Activated CD8-positive, alpha-beta memory T cell treated with anti-CD3 and anti-CD28 coated beads for 4 hours (primary cell): ENCODE data around the gene NUAK2.

Source experiments
- DNase-seq, 2 donors: peaks; one replicate each; pipeline ENCODE4 v3.0.0-alpha.2; 2020; ENCODE audit warnings: low read depth in 2 of 2

Gene NUAK2

DNA sequence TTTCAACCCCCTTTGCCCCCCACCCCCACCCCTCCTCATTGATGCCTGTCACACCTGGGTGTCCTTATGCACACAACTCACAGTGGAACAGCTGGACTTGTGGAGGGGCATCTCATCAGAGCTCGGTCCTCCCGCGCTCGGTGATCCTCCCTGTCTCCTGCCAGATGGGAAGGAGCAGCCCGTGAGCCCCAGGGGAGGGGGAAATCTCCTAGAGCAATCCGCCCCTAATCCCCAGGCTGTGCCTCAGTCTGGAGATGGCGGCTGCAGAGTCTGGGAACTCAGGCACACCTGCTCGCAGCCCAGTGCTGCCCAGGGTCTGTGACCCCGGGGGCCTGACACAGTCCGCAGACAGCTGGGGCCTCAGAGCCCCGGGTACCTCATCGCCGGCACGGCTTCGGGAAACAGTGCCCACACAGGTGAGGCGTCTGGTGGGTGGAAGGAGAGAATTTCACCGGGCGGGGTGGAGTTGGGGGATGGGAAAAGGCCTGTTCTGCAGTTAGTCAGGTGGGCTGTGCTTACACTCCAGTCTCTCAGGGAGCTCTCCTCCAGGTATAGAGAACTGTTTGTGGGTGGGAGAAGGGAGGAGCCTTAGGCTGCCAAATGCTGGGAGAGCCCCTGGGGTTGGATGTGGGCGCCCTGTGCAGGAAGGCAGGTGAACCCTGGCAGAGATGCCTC lies 64.5 kb downstream of the NUAK2 start:
- DNase-seq = no peak

DNA sequence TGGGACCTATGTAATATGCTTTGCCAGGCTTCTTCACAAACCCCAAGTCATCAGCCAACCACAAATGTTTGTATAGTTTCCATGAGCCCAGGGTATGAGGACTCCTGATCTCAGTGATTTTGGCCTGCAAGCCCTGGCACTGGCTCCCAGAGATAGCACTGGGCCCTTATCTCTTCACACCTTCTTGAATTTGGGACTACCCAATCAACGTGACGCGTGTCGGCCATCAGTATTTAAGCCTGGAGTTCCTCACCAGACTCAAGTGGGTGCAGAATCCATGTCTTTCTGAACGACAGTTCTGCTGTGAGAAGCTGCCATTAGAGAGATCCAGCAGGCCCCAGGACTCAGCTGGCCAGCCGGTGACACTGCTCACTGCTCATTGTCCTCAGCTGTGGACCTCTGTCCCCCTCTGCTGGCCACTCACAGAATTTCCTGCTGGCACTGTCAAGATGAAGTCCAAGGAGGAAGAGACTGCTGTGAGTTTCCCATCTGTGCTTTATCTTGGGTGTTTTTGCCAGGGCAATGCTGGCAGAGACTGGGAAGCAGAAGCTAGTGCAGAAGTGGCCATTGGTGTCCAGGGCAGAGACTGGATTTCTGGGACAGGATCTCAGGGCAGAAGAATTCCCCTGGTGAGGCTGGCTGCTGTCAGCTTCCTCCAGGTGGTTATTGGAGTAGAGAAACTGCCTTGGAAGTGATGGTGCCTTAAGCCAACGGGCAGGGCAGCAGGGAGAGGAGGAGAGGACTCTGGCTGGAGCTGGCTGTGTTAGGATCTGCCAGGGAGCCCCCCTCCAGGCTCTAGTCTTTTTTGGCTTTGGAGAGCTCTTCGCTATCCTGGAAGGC lies 65.4 kb downstream of the NUAK2 start:
- peak; percentile 64 to 71 for DNase-seq
